PC-9 (cell line): ENCODE measurements around the gene NALCN.

Experiments used
- EZH2 ChIP-seq: fragments of 200-600 bp; sonication (generic); IDR thresholded peaks from 2 replicates; pipeline ENCODE4 v1.8.0; 2017; ENCODE audit warnings: antibody characterized with exemption, low read depth
- TF ChIP-seq, protein P1 (sequence below): fragments of 200-600 bp; sonication (generic); conservative IDR thresholded peaks from 2 replicates; pipeline ENCODE4 v1.6.1; 2017; ENCODE audit warnings: mixed run types, antibody characterized with exemption, mild to moderate bottlenecking, moderate library complexity

DNA sequence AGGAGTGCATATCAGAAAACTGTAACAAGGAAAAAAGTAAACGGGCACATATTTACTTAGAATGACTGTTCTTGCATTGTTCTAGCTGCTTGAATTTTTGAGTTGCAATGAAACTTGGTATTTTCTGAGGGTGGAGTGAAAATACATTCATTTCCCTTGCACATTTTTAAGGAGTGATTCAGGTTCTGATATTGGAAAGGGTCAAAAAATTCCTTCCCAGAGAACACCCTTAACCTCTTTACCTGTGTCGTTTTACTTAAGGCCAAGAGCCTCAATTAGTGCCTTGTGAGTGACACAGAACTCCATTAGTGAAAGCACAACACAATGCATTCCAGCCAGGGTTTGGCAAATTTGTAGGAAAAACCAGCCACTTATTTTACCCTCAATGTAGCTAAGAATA lies 38.5 kb upstream of the NALCN start:
- TF ChIP-seq, protein P1, sequence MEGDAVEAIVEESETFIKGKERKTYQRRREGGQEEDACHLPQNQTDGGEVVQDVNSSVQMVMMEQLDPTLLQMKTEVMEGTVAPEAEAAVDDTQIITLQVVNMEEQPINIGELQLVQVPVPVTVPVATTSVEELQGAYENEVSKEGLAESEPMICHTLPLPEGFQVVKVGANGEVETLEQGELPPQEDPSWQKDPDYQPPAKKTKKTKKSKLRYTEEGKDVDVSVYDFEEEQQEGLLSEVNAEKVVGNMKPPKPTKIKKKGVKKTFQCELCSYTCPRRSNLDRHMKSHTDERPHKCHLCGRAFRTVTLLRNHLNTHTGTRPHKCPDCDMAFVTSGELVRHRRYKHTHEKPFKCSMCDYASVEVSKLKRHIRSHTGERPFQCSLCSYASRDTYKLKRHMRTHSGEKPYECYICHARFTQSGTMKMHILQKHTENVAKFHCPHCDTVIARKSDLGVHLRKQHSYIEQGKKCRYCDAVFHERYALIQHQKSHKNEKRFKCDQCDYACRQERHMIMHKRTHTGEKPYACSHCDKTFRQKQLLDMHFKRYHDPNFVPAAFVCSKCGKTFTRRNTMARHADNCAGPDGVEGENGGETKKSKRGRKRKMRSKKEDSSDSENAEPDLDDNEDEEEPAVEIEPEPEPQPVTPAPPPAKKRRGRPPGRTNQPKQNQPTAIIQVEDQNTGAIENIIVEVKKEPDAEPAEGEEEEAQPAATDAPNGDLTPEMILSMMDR, result no peak
- TF ChIP-seq EZH2, result no peak
